LNCaP clone FGC (cell line): Measurements from ENCODE around the gene BCL2.

ENCODE experiments used
- DNase-seq: peaks from one replicate; pipeline ENCODE4 v3.0.0-alpha.2; 2011; ENCODE audit warnings: low read depth
- H3K4me3 ChIP-seq: 2 replicates; pipeline ENCODE4 v1.5.1; 2011; ENCODE audit warnings: mild to moderate bottlenecking, low read depth, low read length, control low read depth
- CTCF ChIP-seq: IDR thresholded peaks from 2 replicates; pipeline ENCODE4 v1.5.1; 2012; ENCODE audit warnings: mild to moderate bottlenecking; ENCODE audit not compliant: control insufficient read depth, insufficient read depth; ENCODE audit errors: extremely low read depth

The BCL2 gene

GRCh38 chr18:63140997-63141777, 178.4 kb downstream of the BCL2 start:
- no peak for DNase-seq
- no peak for TF ChIP-seq CTCF
- no peak overlapping the region for H3K4me3 ChIP-seq

- H3K4me3 ChIP-seq, result no peak overlapping the region
- TF ChIP-seq CTCF, result no peak
- no peak for DNase-seq
These were observed 179.5 kb downstream of the BCL2 start for GRCh38 chr18:63140038-63140450.

- TF ChIP-seq CTCF, result no peak
- no peak for DNase-seq
- H3K4me3 ChIP-seq, result no peak overlapping the region
These were observed 180.9 kb downstream of the BCL2 start for GRCh38 chr18:63138436-63139340.

- H3K4me3 ChIP-seq, result no peak overlapping the region
These were observed 181.6 kb downstream of the BCL2 start for GRCh38 chr18:63137999-63138435.

GRCh38 chr18:63135101-63135500, 184.5 kb downstream of the BCL2 start:
- no peak for TF ChIP-seq CTCF
- H3K4me3 ChIP-seq, result no peak overlapping the region
- DNase-seq, result no peak

More at GRCh38 chr18:63137999-63138435, 181.6 kb downstream of the BCL2 start:
- DNase-seq, result no peak
- TF ChIP-seq CTCF, result no peak

- peak; percentile 60 for DNase-seq
- TF ChIP-seq CTCF, result no peak
- H3K4me3 ChIP-seq, result peak overlapping the region; percentile 8
These were observed 186.8 kb downstream of the BCL2 start for GRCh38 chr18:63132819-63133200.
